RWPE1 (cell line): ENCODE data around the gene PCTP.

ENCODE experiments used
- CTCF ChIA-PET: fragments of 350-600 bp; sonication (Branson Sonifier 250); formaldehyde crosslinking; extraction: SDS; loops from one replicate; lab custom pipeline; 2021; lab: Yijun Ruan, JAX
- POLR2A ChIA-PET: fragments of 400-600 bp; formaldehyde crosslinking; extraction: SDS; loops from one replicate; lab custom pipeline; 2020; ENCODE audit warnings: antibody characterized with exemption; ENCODE audit not compliant: low non-redundant PET; lab: Yijun Ruan, JAX
- DNase-seq: peaks from one replicate; pipeline ENCODE4 v3.0.0; 2012; ENCODE audit warnings: low spot score
- H3K27ac ChIP-seq: fragments of 450-650 bp; 2 replicates; pipeline ENCODE4 v1.5.1; 2017
- TF ChIP-seq, protein P1 (sequence below): fragments of 450-650 bp; conservative IDR thresholded peaks from 2 replicates; pipeline ENCODE4 v1.5.1; 2017; ENCODE audit warnings: low read depth, mild to moderate bottlenecking

Gene PCTP

DNA sequence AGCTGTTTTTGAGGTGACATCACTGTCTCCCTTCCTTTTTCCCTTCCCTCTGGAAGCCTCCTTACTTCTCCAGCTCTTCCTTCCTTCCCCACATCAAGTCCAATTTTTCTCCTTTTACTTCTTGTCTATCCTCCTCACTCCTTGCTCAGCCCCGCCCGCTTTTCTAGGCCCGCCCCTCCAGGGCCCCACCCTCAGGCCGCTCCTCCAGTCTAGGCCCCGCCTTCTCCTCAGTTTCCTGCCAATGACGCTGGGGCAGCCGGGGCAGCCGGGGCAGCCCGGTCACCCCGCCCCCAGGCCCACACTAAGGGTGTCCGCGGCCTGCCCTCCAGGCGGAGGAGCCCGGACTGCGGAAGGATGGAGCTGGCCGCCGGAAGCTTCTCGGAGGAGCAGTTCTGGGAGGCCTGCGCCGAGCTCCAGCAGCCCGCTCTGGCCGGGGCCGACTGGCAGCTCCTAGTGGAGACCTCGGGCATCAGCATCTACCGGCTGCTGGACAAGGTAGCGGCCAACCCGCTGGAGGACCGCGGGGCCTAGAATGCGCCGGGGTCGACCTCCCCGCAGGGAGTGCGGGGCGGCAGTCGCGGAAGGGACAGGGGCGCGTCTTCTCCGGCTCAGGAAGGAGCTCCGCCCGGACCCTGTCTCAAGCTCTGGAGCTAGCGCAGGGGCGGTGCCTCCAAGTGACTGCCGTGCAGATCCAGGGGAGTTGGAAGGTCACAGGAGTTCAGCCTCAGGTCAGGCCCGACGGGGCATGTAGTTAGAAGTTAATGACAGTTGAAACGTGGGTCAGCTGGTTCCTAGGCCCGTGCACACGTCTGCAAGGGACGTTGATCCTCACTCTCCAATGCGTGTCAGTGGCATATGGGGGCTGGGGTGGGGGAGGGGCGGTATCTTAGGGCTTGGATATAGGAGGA lies at the start of gene PCTP:
Gene PCTP, plus strand, starts transcription at position 302 of the 908 bp plus-strand sequence. Its CDS starts 53 bp downstream, at position 355.
- TF ChIP-seq, protein P1, sequence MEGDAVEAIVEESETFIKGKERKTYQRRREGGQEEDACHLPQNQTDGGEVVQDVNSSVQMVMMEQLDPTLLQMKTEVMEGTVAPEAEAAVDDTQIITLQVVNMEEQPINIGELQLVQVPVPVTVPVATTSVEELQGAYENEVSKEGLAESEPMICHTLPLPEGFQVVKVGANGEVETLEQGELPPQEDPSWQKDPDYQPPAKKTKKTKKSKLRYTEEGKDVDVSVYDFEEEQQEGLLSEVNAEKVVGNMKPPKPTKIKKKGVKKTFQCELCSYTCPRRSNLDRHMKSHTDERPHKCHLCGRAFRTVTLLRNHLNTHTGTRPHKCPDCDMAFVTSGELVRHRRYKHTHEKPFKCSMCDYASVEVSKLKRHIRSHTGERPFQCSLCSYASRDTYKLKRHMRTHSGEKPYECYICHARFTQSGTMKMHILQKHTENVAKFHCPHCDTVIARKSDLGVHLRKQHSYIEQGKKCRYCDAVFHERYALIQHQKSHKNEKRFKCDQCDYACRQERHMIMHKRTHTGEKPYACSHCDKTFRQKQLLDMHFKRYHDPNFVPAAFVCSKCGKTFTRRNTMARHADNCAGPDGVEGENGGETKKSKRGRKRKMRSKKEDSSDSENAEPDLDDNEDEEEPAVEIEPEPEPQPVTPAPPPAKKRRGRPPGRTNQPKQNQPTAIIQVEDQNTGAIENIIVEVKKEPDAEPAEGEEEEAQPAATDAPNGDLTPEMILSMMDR: no peak
- CTCF ChIA-PET: interaction anchor here (0.6 kb wide), 1 partner anchor 22 kb away, joined by 4 read pairs; no protein-coding TSS in a partner anchor
- H3K27ac ChIP-seq: peak within 1 kb of the TSS; percentile 68
- POLR2A ChIA-PET: no interaction called here
- DNase-seq: peak; percentile 80

DNA sequence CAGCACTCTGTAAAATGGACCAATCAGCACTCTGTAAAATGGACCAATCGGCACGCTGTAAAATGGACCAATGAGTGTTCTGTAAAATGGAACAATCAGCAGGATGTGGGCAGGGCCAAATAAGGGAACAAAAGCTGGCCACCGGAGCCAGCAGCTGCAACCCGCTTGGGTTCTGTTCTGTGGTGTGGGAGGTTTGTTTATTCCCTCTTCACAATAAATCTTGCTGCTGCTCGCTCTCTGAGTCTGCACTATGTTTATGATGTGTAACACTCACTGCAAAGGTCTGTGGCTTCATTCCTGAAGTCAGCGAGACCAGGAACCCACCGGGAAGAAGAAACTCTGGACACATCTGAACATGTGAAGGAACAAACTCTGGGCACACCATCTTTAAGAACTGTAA lies 48.7 kb upstream of the PCTP start:
- ChIA-PET CTCF (no interaction called here), POLR2A (no interaction called here)
- TF ChIP-seq, protein P1: no peak
- DNase-seq: no peak
- no peak overlapping the region for H3K27ac ChIP-seq

DNA sequence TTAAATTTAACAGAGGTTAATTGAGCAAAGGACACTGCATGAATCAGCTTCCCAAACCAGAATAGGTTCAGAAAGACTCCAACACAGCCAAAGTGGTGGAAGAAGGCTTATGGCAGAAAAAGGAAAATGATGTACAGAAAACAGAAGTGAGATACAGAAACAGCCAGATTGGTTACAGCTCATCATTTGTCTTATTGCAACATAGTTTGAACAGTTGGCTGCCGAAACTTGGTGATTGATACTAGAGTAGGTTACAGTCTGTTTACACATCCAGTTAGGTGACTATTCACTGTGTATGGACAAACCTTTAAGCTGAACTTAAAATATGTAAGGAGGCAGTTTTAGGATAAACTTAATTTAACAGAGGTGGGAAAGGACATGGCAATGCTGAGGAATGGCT lies 46.5 kb upstream of the PCTP start:
- CTCF ChIA-PET: interaction anchor here (0.6 to 0.7 kb wide), 2 partner anchors 76 to 352 kb away, joined by 4 to 5 read pairs; no protein-coding TSS in a partner anchor
- DNase-seq: no peak
- POLR2A ChIA-PET: no interaction called here

DNA sequence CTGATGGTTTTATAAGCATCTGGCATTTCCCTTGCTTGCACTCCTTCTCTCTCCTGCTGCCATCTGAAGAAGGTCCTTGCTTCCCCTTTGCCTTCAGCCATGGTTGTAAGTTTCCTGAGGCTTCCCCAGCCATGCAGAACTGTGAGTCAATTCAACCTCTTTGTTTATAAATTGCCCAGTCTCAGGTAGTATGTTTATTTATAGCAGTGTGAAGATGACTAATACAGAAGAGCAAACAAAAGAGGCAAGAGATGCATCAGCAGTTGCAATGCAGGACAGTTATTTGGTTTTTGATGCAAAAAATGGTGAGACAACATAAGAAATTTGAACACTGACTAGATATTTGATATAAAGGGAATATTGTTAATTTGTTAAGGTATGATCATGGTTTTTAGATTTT lies 45.0 kb upstream of the PCTP start:
- CTCF ChIA-PET: no interaction called here
- DNase-seq: no peak
- TF ChIP-seq, protein P1: no peak
- POLR2A ChIA-PET: no interaction called here
- H3K27ac ChIP-seq: no peak overlapping the region

More for the DNA sequence above, 46.5 kb upstream of the PCTP start:
- TF ChIP-seq, protein P1: no peak
- no peak overlapping the region for H3K27ac ChIP-seq

DNA sequence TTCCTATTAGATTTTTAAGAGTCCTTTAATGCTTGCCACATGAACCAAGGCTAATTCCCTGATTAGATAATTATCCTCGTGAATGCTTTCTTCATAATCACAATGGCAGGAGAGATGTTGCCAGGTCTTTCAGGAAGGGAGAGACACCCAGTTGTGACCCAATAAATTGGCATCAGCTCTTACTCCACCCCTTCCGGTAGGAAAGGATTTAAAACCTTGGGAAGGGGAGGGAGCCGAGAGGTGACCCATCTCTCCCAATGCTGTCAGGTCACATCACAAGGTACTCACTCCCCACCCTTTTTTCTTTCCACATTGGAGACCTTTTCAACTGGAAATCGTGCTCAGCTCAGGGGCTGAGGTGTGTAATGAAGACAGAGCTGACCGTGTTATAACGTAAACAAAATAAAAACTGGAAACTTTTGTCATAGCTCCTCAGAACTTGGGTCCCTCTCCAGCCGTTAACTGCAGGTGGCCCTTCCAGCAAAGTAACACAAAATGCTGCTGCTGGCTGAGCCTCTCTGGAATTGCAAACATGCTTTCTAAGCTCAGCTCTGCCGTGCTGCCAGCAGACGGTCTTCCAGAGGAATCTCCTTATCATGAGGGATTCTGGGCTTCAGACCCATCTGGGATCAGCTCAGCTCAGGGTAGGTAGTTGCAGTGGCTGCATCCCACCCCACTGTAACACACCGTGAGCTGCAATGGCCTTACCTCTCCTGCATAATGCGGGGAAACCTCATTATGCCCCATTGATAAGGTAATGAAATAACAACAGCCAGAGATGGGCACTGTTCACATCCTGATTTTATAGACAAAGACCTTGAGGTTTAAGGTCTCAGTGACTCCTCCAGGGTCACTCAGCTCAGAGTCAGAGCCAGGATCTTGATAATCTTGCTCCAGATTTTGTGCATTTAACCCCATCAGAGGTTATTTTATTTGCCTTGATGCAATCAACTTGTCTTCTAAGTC lies 43.8 kb upstream of the PCTP start:
- CTCF ChIA-PET: no interaction called here
- POLR2A ChIA-PET: no interaction called here
- TF ChIP-seq, protein P1: no peak
- no peak overlapping the region for H3K27ac ChIP-seq
- no peak for DNase-seq
